GM23338 (cell line): ENCODE measurements around the gene DYNC2H1. TPM values are rescaled to one million over a fixed set of nuclear protein-coding genes. Genes with fewer than 3 reads are reported as not detected.
A peak's percentile ranks its signal among the peaks of the same experiment; 100 is the strongest.

Source experiments
- ATAC-seq: fragments of 200-7000 bp; cut with Tn5 transposase; 3 replicates; pipeline ENCODE4 v1.9.1; 2020
- DNase-seq: peaks from one replicate; pipeline ENCODE4 v3.0.0-alpha.2; 2015; ENCODE audit warnings: low spot score
- H2AFZ ChIP-seq: fragments of 200-600 bp; sonication (generic); 2 replicates; pipeline ENCODE4 v1.8.0; 2016; ENCODE audit warnings: antibody characterized with exemption, mild to moderate bottlenecking, moderate library complexity
- H3F3A ChIP-seq: fragments of 200-600 bp; sonication (generic); replicated peaks from 2 replicates; pipeline ENCODE4 v1.8.0; 2017; ENCODE audit warnings: antibody characterized with exemption, mixed run types, low read depth
- H3K27ac ChIP-seq: fragments of 200-600 bp; sonication (generic); 2 replicates; pipeline ENCODE4 v1.6.1; 2016; ENCODE audit warnings: low read depth
- H3K27me3 ChIP-seq: fragments of 200-600 bp; sonication (generic); 2 replicates; pipeline ENCODE4 v1.8.0; 2016; ENCODE audit warnings: mild to moderate bottlenecking, mixed run types, moderate library complexity; ENCODE audit not compliant: insufficient read depth
- H3K36me3 ChIP-seq: fragments of 200-600 bp; sonication (generic); 2 replicates; pipeline ENCODE4 v1.8.0; 2016; ENCODE audit warnings: mild to moderate bottlenecking; ENCODE audit not compliant: insufficient read depth
- H3K4me1 ChIP-seq: fragments of 200-600 bp; sonication (generic); 2 replicates; pipeline ENCODE4 v1.8.0; 2016; ENCODE audit warnings: mild to moderate bottlenecking, moderate library complexity; ENCODE audit not compliant: insufficient read depth
- H3K4me2 ChIP-seq: fragments of 200-600 bp; sonication (generic); 2 replicates; pipeline ENCODE4 v1.7.1; 2017; ENCODE audit warnings: mixed run types
- H3K4me3 ChIP-seq: fragments of 200-600 bp; sonication (generic); 2 replicates; pipeline ENCODE4 v1.6.1; 2016; ENCODE audit warnings: mixed run types
- H3K79me2 ChIP-seq: fragments of 200-600 bp; sonication (generic); replicated peaks from 2 replicates; pipeline ENCODE4 v1.8.0; 2017; ENCODE audit warnings: mild to moderate bottlenecking; ENCODE audit not compliant: insufficient read depth
- H3K9me2 ChIP-seq: fragments of 200-600 bp; sonication (generic); 2 replicates; pipeline ENCODE4 v1.8.0; 2017; ENCODE audit not compliant: insufficient read depth
- H4K20me1 ChIP-seq: fragments of 200-600 bp; sonication (generic); replicated peaks from 2 replicates; pipeline ENCODE4 v1.8.0; 2017; ENCODE audit warnings: mild to moderate bottlenecking; ENCODE audit not compliant: insufficient read depth
- H3K27ac Mint-ChIP-seq: 2 replicates; pipeline ENCODE4 v1.8.0; 2020; ENCODE audit warnings: inconsistent platforms, mild to moderate bottlenecking, moderate library complexity, mixed read lengths
- H3K27me3 Mint-ChIP-seq: 3 replicates; pipeline ENCODE4 v1.8.0; 2022; ENCODE audit warnings: low read depth, mild to moderate bottlenecking, moderate library complexity, mixed read lengths, inconsistent platforms; ENCODE audit not compliant: insufficient read depth, poor library complexity
- H3K36me3 Mint-ChIP-seq: 3 replicates; pipeline ENCODE4 v1.8.0; 2021; ENCODE audit warnings: low read depth, mild to moderate bottlenecking, inconsistent platforms, moderate library complexity, mixed read lengths
- H3K4me1 Mint-ChIP-seq: 3 replicates; pipeline ENCODE4 v1.8.0; 2020; ENCODE audit warnings: mild to moderate bottlenecking, inconsistent platforms, mixed read lengths
- H3K4me3 Mint-ChIP-seq: 3 replicates; pipeline ENCODE4 v1.8.0; 2021; ENCODE audit warnings: moderate library complexity, mild to moderate bottlenecking, inconsistent platforms, mixed read lengths
- H3K9me3 Mint-ChIP-seq: 3 replicates; pipeline ENCODE4 v1.8.0; 2020; ENCODE audit warnings: moderate library complexity, mild to moderate bottlenecking, inconsistent platforms, mixed read lengths
- CREB1 ChIP-seq: fragments of 250-450 bp; sonication (Bioruptor Pico); IDR thresholded peaks from 2 replicates; pipeline ENCODE4 v1.5.0; 2020; ENCODE audit warnings: low read depth, mild to moderate bottlenecking, moderate library complexity
- CTCF ChIP-seq, 2 experiments: fragments of 200-600 bp in 1 of 2; sonication (generic) in 1 of 2; conservative IDR thresholded peaks; 2 replicates each; pipeline versions ENCODE4 v1.5.1 to v1.6.1; 2016 to 2017; ENCODE audit warnings: antibody characterized with exemption in 2 of 2, low read depth in 2 of 2, mild to moderate bottlenecking in 2 of 2, moderate library complexity in 1 of 2
- ETS1 ChIP-seq: IDR thresholded peaks from 2 replicates; pipeline ENCODE4 v1.6.1; 2016; ENCODE audit warnings: antibody characterized with exemption
- EZH2 ChIP-seq: fragments of 200-600 bp; sonication (generic); IDR thresholded peaks from one replicate; pipeline ENCODE4 v1.8.0; 2017; ENCODE audit warnings: antibody characterized with exemption, mild to moderate bottlenecking, low read depth; ENCODE audit not compliant: unreplicated experiment
- EZH2phosphoT487 ChIP-seq: fragments of 200-600 bp; sonication (generic); IDR thresholded peaks from one replicate; pipeline ENCODE4 v1.8.1; 2018; ENCODE audit warnings: antibody characterized with exemption; ENCODE audit not compliant: unreplicated experiment
- JUNB ChIP-seq: IDR thresholded peaks from one replicate; pipeline ENCODE4 v1.6.1; 2016; ENCODE audit warnings: antibody characterized with exemption; ENCODE audit not compliant: unreplicated experiment
- NANOG ChIP-seq: IDR thresholded peaks from 2 replicates; pipeline ENCODE4 v1.6.1; 2016; ENCODE audit warnings: antibody characterized with exemption, borderline replicate concordance
- POLR2AphosphoS5 ChIP-seq: IDR thresholded peaks from 2 replicates; pipeline ENCODE4 v1.6.1; 2016; ENCODE audit warnings: antibody characterized with exemption, low read depth
- REST ChIP-seq: IDR thresholded peaks from one replicate; pipeline ENCODE4 v1.6.1; 2018; ENCODE audit warnings: antibody characterized with exemption; ENCODE audit not compliant: unreplicated experiment
- STAT1 ChIP-seq: IDR thresholded peaks from one replicate; pipeline ENCODE4 v1.6.1; 2016; ENCODE audit warnings: antibody characterized with exemption; ENCODE audit not compliant: unreplicated experiment
- ZNF114 ChIP-seq: fragments of 250-450 bp; sonication (Bioruptor Pico); IDR thresholded peaks from 2 replicates; pipeline ENCODE4 v1.5.0; 2020; ENCODE audit warnings: mild to moderate bottlenecking, moderate library complexity
- ZNF331 ChIP-seq: fragments of 250-450 bp; sonication (Bioruptor Pico); IDR thresholded peaks from 2 replicates; pipeline ENCODE4 v1.5.0; 2020; ENCODE audit warnings: low read depth, mild to moderate bottlenecking, moderate library complexity
- ZNF462 ChIP-seq: fragments of 250-450 bp; sonication (Bioruptor Pico); IDR thresholded peaks from 2 replicates; pipeline ENCODE4 v1.5.0; 2020; ENCODE audit warnings: mild to moderate bottlenecking, moderate library complexity
- polyA plus RNA-seq: library from polyadenylated mRNA; unstranded; fragments of >200 nt; fragmentation: Nextera tagmentation; extraction: Ambion mirVana; gene quantifications from 2 replicates; pipeline ENCODE4 v1.2.1, GENCODE V29; 2016
- total RNA-seq: library from RNA; depleted of rRNA; stranded (reverse); fragments of >200 nt; shearing (Covaris generic); gene quantifications from 2 replicates; pipeline ENCODE4 v1.2.3, GENCODE V29; 2014

Gene DYNC2H1
- total and polyA plus RNA-seq, 2 experiments from 2014 or later = 19.3 to 22.5 TPM

- no peak for ATAC-seq
- Histone ChIP-seq H3K27ac (no peak overlapping the region), H3F3A (no peaks in the 10 kb centered on the region), H4K20me1 (no peaks in the 10 kb centered on the region), H3K79me2 (no peaks in the 10 kb centered on the region), H3K4me3 (no peak overlapping the region), H3K27me3 (no peaks in the 10 kb centered on the region), H3K4me2 (no peak overlapping the region), H3K9me2 (no peaks in the 10 kb centered on the region), H3K4me1 (no peaks in the 10 kb centered on the region), H3K36me3 (peaks cover 11% of the 10 kb centered on the region; the same call in 1 of the 2 replicates), H2AFZ (no peak overlapping the region)
- H3K27me3 Mint-ChIP-seq = peaks cover 4% of the 10 kb centered on the region
- H3K36me3 Mint-ChIP-seq = peaks cover 56% of the 10 kb centered on the region
- H3K4me1 Mint-ChIP-seq = no peaks in the 10 kb centered on the region
- peak; percentile 16 for DNase-seq
- TF ChIP-seq EZH2phosphoT487 (no peak), EZH2 (no peak), NANOG (no peak), ZNF114 (CRISPR knock-in tag) (no peak), ZNF462 (CRISPR knock-in tag) (no peak), STAT1 (no peak), ETS1 (no peak), CTCF (conservative IDR thresholded peaks at IDR 0.05; ENCODE audit: low read depth in 2 of 2) (no peak), POLR2AphosphoS5 (no peak), REST (no peak), ZNF331 (no peak), JUNB (no peak), CREB1 (CRISPR knock-in tag) (no peak)
- H3K27ac Mint-ChIP-seq = no peak overlapping the region
- no peak overlapping the region for H3K4me3 Mint-ChIP-seq
- H3K9me3 Mint-ChIP-seq = peaks cover 41% of the 10 kb centered on the region
Observed at GRCh38 chr11:103295704-103296103, 186.5 kb downstream of the DYNC2H1 start.
